IMR-90 (cell line): ENCODE measurements around the gene ABCA6. TPM values are rescaled to one million over a fixed set of nuclear protein-coding genes. Genes with fewer than 3 reads are reported as not detected.

Experiments used
- ATAC-seq: fragments of 200-7000 bp; cut with Tn5 transposase; 2 replicates; pipeline ENCODE4 v1.9.1; 2020; ENCODE audit warnings: low read depth, mild to moderate bottlenecking, moderate library complexity
- BruUV-seq: library from RNA; stranded (reverse); fragments of 400-500 nt; replicated peaks from 2 replicates; lab custom pipeline; 2021; lab: Mats Ljungman, UMichigan
- CTCF ChIA-PET: fragments of 300-600 bp; formaldehyde crosslinking; extraction: SDS; loops from one replicate; lab custom pipeline; 2021; ENCODE audit warnings: antibody characterized with exemption; lab: Yijun Ruan, JAX
- POLR2A ChIA-PET: fragments of 300-600 bp; sonication (Branson Sonifier 250); formaldehyde crosslinking; loops from one replicate; lab custom pipeline; 2022; ENCODE audit warnings: antibody characterized with exemption; ENCODE audit not compliant: unreplicated experiment; lab: Charles Lee
- DNase-seq: peaks from one replicate; pipeline ENCODE4 v3.0.0; 2013
- H2AFZ ChIP-seq: replicated peaks from 2 replicates; pipeline ENCODE3; 2013; ENCODE audit warnings: low read length, mild to moderate bottlenecking; ENCODE audit not compliant: poor library complexity
- H2AK5ac ChIP-seq: 2 replicates; pipeline ENCODE4 v1.6.1; 2013; ENCODE audit warnings: low read depth, low read length, inconsistent platforms
- H2AK9ac ChIP-seq: replicated peaks from 2 replicates; pipeline ENCODE3; 2013; ENCODE audit warnings: mild to moderate bottlenecking, low read depth, low read length, moderate library complexity; ENCODE audit not compliant: poor library complexity
- H2BK120ac ChIP-seq: 2 replicates; pipeline ENCODE4 v1.6.1; 2013; ENCODE audit warnings: low read depth, low read length, inconsistent platforms
- H2BK15ac ChIP-seq: 3 replicates; pipeline ENCODE4 v1.6.1; 2013; ENCODE audit warnings: low read depth, low read length, inconsistent platforms
- H2BK20ac ChIP-seq: 2 replicates; pipeline ENCODE4 v1.6.1; 2013; ENCODE audit warnings: low read depth, mild to moderate bottlenecking, inconsistent platforms, low read length, moderate library complexity
- H2BK5ac ChIP-seq: 2 replicates; pipeline ENCODE4 v1.6.1; 2013; ENCODE audit warnings: mild to moderate bottlenecking, low read depth, low read length, inconsistent platforms; ENCODE audit not compliant: poor library complexity, severe bottlenecking
- H3K14ac ChIP-seq: replicated peaks from 2 replicates; pipeline ENCODE4 v1.6.1; 2013; ENCODE audit warnings: low read depth, low read length, inconsistent platforms
- H3K18ac ChIP-seq: 2 replicates; pipeline ENCODE4 v1.6.1; 2013; ENCODE audit warnings: low read depth, low read length, control low read depth
- H3K23ac ChIP-seq: 2 replicates; pipeline ENCODE4 v1.6.1; 2013; ENCODE audit warnings: low read depth, low read length, inconsistent platforms
- H3K27ac ChIP-seq: 2 replicates; pipeline ENCODE4 v1.5.1; 2013; ENCODE audit warnings: mild to moderate bottlenecking, control low read depth, low read length; ENCODE audit not compliant: insufficient read depth
- H3K27me3 ChIP-seq: 2 replicates; pipeline ENCODE4 v1.6.1; 2013; ENCODE audit warnings: low read length; ENCODE audit not compliant: control insufficient read depth, insufficient read depth
- H3K36me3 ChIP-seq: 2 replicates; pipeline ENCODE4 v1.6.1; 2013; ENCODE audit warnings: low read length, mixed read lengths; ENCODE audit not compliant: control insufficient read depth, insufficient read depth
- H3K4ac ChIP-seq: 2 replicates; pipeline ENCODE4 v1.6.1; 2013; ENCODE audit warnings: low read depth, low read length, inconsistent platforms
- H3K4me1 ChIP-seq: 2 replicates; pipeline ENCODE4 v1.6.1; 2013; ENCODE audit warnings: low read length, mixed read lengths; ENCODE audit not compliant: control insufficient read depth, insufficient read depth
- H3K4me2 ChIP-seq: 2 replicates; pipeline ENCODE4 v1.6.1; 2013; ENCODE audit warnings: low read depth, mild to moderate bottlenecking, control low read depth, low read length, moderate library complexity
- H3K4me3 ChIP-seq: 2 replicates; pipeline ENCODE4 v1.5.1; 2013; ENCODE audit warnings: low read depth, mild to moderate bottlenecking, control low read depth, low read length, moderate library complexity; ENCODE audit not compliant: insufficient read depth
- H3K56ac ChIP-seq: 2 replicates; pipeline ENCODE4 v1.6.1; 2013; ENCODE audit warnings: low read length, inconsistent platforms; ENCODE audit not compliant: insufficient read depth; ENCODE audit errors: extremely low read depth
- H3K79me1 ChIP-seq, 2 experiments: 2 replicates each; pipeline ENCODE4 v1.6.1; 2013; ENCODE audit warnings: low read length in 2 of 2, inconsistent platforms in 1 of 2, low read depth in 1 of 2
- H3K9ac ChIP-seq: 2 replicates; pipeline ENCODE4 v1.6.1; 2013; ENCODE audit warnings: low read depth, low read length, control low read depth
- H3K9me1 ChIP-seq: 2 replicates; pipeline ENCODE4 v1.6.1; 2013; ENCODE audit warnings: low read length, inconsistent platforms; ENCODE audit not compliant: insufficient read depth
- H3K9me3 ChIP-seq: 2 replicates; pipeline ENCODE4 v1.6.1; 2013; ENCODE audit warnings: low read length; ENCODE audit not compliant: control insufficient read depth, insufficient read depth
- H4K20me1 ChIP-seq: 2 replicates; pipeline ENCODE4 v1.6.1; 2013; ENCODE audit warnings: low read length, inconsistent platforms; ENCODE audit not compliant: insufficient read depth
- H4K5ac ChIP-seq: 2 replicates; pipeline ENCODE4 v1.6.1; 2013; ENCODE audit warnings: mild to moderate bottlenecking, low read depth, low read length, control low read depth
- H4K8ac ChIP-seq, 2 experiments: 2 replicates each; pipeline ENCODE4 v1.6.1; 2013; ENCODE audit warnings: low read depth in 2 of 2, low read length in 2 of 2, control low read depth in 1 of 2, inconsistent platforms in 1 of 2
- H4K91ac ChIP-seq: 2 replicates; pipeline ENCODE4 v1.6.1; 2013; ENCODE audit warnings: low read depth, low read length, inconsistent platforms; ENCODE audit not compliant: insufficient read depth
- CTCF ChIP-seq: conservative IDR thresholded peaks from 2 replicates; pipeline ENCODE4 v1.5.1; 2012; ENCODE audit warnings: mild to moderate bottlenecking, low read depth, low read length, improper control_type of control experiment
- MAFK ChIP-seq: IDR thresholded peaks from 2 replicates; pipeline ENCODE4 v1.6.1; 2012; ENCODE audit warnings: low read depth, low read length, improper control_type of control experiment
- NFE2L2 ChIP-seq: fragments of 150-350 bp; IDR thresholded peaks from 2 replicates; pipeline ENCODE4 v1.6.1; 2016; ENCODE audit warnings: low read depth, mild to moderate bottlenecking, low read length
- RFX5 ChIP-seq: IDR thresholded peaks from 2 replicates; pipeline ENCODE4 v1.8.0; 2012; ENCODE audit warnings: low read depth, mild to moderate bottlenecking, low read length, moderate library complexity
- SMC3 ChIP-seq: fragments of 150-350 bp; IDR thresholded peaks from 2 replicates; pipeline ENCODE4 v1.6.1; 2016; ENCODE audit warnings: low read depth, mild to moderate bottlenecking, antibody characterized with exemption, low read length, moderate library complexity
- WGBS, 2 experiments: methylation state at CpG; one replicate each; pipeline versions ENCODE4 v1.1.5 to v1.1.7; 2013; ENCODE audit warnings: missing lambda C conversion rate in 2 of 2; ENCODE audit not compliant: insufficient read length in 1 of 2; ENCODE audit errors: extremely low coverage in 2 of 2; 5-methylcytosine and 5-hydroxymethylcytosine counted together
- dilution Hi-C: fragments of 300-500 bp; cut with HindIII; formaldehyde crosslinking; loops from one replicate; pipeline ENCODE4 v1.14.3; 2018; ENCODE audit warnings: low sequenced_read_pairs; ENCODE audit not compliant: unreplicated experiment
- in situ Hi-C: fragments of 300-500 bp; cut with MboI; formaldehyde crosslinking; loops from 3 replicates; pipeline ENCODE4 v1.14.3; 2019; ENCODE audit warnings: low sequenced_read_pairs, inconsistent platforms, mixed read lengths
- intact Hi-C: fragments of 100-400 bp; cut with micrococcal nuclease; formaldehyde crosslinking; loops from 2 replicates; pipeline ENCODE4 v1.10.0; 2022
- polyA plus RNA-seq, 3 experiments: library from polyadenylated mRNA; depleted of rRNA; stranded (reverse); fragments of >200 nt; gene quantifications; 2 replicates each; pipeline ENCODE4 v1.2.3, GENCODE V29; 2012; ENCODE audit warnings: low replicate concordance in 1 of 3
- total RNA-seq: library from RNA; depleted of rRNA; stranded (reverse); fragments of >200 nt; gene quantifications from 2 replicates; pipeline ENCODE4 v1.2.3, GENCODE V29; 2012

Gene ABCA6
- total and polyA plus RNA-seq, 2 of the 4 experiments (the other 2 are of a cell fraction) = under 0.01 TPM; not detected in 1

DNA sequence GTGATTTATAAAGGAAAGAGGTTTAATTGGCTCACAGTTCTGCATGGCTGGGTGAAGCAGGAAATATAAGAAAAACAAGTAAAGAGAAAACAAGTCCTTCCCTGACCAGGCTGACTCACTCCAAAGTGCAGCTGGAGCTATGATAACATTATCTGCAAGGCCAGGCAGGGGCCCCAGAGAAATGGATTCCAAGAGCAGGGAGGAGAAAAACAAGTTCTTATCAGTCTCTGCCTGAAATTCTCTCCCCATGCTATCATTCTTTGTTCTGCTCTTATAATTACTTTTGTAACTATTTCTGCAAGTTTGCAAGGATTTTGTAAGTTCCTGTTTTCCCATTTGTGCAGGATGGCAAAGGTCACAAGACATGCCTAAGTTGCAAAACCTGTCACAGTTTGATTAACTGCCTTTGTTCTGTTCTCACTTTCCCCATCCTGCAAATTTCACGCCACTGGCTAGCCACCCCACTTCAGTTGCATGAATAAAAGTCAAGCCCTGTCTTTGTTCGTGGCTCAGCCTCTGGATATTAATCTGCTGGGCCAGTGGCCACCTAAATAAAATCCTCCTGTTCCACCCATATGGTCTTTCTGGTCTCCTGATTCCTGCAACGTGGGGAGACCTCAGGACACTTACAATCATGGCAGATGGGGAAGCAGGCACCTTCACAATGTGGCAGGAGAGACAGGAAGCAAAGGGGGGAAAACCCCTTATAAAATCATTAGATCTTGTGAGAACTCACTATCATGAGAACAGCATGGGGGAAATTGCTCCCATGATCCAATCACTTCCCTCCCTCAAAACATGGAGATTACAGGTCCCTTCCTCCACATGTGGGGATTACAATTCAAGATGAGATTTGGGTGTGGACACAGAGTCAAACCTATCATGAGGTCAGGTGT lies 94.1 kb downstream of the ABCA6 start:
- no CpG with 5 or more reads among the region's 3 CpGs for WGBS, 2 experiments
- Histone ChIP-seq H3K4ac (peak overlapping the region; percentile 76), H2BK20ac (peak overlapping the region; percentile 91), H3K4me1 (peaks cover 8% of the 10 kb centered on the region; the same call in 1 of the 2 replicates), H2AFZ (no peak overlapping the region), H3K18ac (peak overlapping the region; percentile 93; the same call in 1 of the 2 replicates), H3K27ac (peak overlapping the region; percentile 99; the same call in 1 of the 2 replicates), H2BK5ac (no peak overlapping the region), H3K79me1 (no peaks in the 10 kb centered on the region), H3K9ac (peak overlapping the region; percentile 48; the same call in 1 of the 2 replicates), H4K91ac (peak overlapping the region; percentile 66), H3K14ac (peak overlapping the region; percentile 60), H2AK9ac (no peak overlapping the region), H3K9me1 (peaks cover 2% of the 10 kb centered on the region; the same call in 1 of the 2 replicates), H4K8ac (peak overlapping the region; percentile 73 to 85; a peak in 2 of 4 replicates), H3K36me3 (no peaks in the 10 kb centered on the region), H2AK5ac (peak overlapping the region; percentile 63; the same call in 1 of the 2 replicates), H4K5ac (peak overlapping the region; percentile 92; the same call in 1 of the 2 replicates), H3K23ac (no peak overlapping the region), H3K4me2 (no peak overlapping the region), H3K4me3 (no peak overlapping the region), H4K20me1 (no peaks in the 10 kb centered on the region), H3K27me3 (no peaks in the 10 kb centered on the region), H3K9me3 (no peaks in the 10 kb centered on the region), H2BK15ac (peak overlapping the region; percentile 44; the same call in 2 of the 3 replicates), H2BK120ac (peak overlapping the region; percentile 86), H3K56ac (no peak overlapping the region)
- DNase-seq = peak; percentile 75
- intact Hi-C loops (no loop called here), dilution Hi-C loops (no loop called here), in situ Hi-C loops (no loop called here)
- ChIA-PET CTCF (no interaction called here), POLR2A (no interaction called here)
- BruUV-seq = no TSS peak
- ATAC-seq = peak; percentile 96
- no peak for TF ChIP-seq MAFK
- no peak for TF ChIP-seq CTCF
- no peak for TF ChIP-seq SMC3
- no peak for TF ChIP-seq NFE2L2
- TF ChIP-seq RFX5 = no peak
